ENCODE data around the gene ZCCHC3. TPM values are rescaled to one million over a fixed set of nuclear protein-coding genes. Genes with fewer than 3 reads are reported as not detected.
A peak's percentile ranks its signal among the peaks of the same experiment; 100 is the strongest.

ZCCHC3 gene
- total RNA-seq, 4 donors from 2014 or later = 13.3 to 29.9 (median 19.7) TPM

DNA sequence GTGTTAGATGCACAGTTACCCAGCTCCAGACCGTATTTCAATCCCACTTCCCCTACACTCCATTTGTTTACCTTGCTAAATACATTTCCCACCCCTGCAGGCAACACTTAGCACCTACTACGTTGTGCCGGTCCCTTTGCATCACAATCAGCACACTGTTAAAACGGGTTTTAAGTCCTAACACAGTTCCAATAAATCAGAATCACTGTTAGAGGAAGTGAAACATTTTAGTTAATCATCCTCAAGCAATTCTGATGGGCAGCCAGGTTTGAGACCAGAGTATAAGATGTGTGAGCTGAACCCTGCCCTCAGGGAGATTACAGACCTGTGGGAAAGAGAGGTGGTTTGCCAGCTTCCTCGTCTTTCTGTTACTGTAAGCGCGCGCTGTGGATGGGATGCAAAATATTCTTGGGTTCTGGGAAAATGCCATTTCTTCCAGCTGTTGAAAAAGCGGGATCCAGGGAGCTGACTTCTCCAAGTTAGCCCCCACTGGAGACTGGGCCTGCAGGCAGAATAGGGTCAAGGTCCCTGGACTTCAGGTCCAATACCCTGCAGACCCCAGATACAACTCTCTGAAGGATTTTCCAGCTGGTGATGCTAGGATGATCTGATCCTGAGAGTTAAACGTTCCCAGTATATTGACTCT lies 3.1 kb downstream of the ZCCHC3 start:
- TF ChIP-seq POLR2AphosphoS5 (IDR thresholded peaks at IDR 0.05) (no peak), EP300 (IDR thresholded peaks at IDR 0.05) (no peak), POLR2A (IDR thresholded peaks at IDR 0.05; ENCODE audit: low read depth) (no peak)
- TF ChIP-seq, protein P1, sequence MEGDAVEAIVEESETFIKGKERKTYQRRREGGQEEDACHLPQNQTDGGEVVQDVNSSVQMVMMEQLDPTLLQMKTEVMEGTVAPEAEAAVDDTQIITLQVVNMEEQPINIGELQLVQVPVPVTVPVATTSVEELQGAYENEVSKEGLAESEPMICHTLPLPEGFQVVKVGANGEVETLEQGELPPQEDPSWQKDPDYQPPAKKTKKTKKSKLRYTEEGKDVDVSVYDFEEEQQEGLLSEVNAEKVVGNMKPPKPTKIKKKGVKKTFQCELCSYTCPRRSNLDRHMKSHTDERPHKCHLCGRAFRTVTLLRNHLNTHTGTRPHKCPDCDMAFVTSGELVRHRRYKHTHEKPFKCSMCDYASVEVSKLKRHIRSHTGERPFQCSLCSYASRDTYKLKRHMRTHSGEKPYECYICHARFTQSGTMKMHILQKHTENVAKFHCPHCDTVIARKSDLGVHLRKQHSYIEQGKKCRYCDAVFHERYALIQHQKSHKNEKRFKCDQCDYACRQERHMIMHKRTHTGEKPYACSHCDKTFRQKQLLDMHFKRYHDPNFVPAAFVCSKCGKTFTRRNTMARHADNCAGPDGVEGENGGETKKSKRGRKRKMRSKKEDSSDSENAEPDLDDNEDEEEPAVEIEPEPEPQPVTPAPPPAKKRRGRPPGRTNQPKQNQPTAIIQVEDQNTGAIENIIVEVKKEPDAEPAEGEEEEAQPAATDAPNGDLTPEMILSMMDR (IDR thresholded peaks at IDR 0.05) = no peak
- intact Hi-C loops (cut with DNase I) = no loop called here
- Histone ChIP-seq H3K4me1 (peaks cover 41 to 47% (median 45%) of the 10 kb centered on the region in 4 donors), H3K9me3 (no peaks in the 10 kb centered on the region), H3K27me3 (no peaks in the 10 kb centered on the region), H3K36me3 (no peaks in the 10 kb centered on the region), H3K4me3 (peak overlapping the region; percentile 84 to 100 (median 90)), H3K27ac (replicated peaks in 1 of 4) (peak overlapping the region; percentile 45 to 98 (median 58))
- WGBS = 20% methylated on average over 6 of the region's 10 CpGs
- no peak for DNase-seq (ENCODE audit: extremely low spot score)

DNA sequence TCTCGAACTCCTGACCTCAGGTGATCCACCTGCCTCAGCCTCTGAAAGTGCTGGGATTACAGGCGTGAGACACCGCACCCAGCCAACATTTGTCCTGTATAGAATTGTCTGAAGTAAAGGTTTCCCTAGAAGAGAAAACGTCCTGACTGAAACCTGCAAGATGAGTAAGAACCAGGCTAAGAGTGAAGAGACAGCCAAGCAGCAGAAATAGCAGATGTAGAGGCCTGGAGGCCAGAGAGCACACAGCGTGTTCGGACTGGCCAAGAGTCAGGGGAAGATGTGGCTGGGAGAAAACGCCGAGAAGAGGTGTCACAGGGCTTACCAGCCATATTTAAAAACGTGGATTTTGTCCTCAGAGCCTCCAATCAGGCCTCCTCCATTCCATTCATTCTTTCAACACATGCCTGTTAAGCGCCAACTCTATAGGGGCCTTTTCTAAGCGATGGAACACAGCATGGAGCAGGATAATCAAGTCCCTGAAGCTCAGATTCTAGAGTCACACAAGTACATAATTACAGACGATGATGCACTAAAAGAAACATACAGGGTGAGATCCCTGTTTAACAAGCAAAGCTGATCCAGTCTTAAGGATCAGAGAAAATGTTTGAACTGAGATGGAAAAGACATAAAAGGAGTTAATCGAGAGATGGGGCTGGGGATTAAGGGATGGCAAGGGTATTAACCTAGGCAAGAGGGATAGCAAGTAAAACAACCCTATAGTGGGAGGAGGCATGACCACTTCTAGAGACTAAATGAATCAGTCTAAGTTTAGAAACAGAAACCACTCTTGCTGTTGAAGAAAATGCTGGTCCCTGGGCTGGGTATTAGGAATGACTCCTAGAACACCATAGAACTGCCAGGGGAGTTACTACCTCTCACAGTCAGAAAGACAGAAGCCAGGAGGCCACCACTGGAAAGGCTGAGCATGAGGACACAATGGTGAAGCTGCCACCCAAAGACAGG lies 4.8 kb downstream of the ZCCHC3 start:
- WGBS = 76% methylated on average over 13 of the region's 13 CpGs
- DNase-seq (ENCODE audit: extremely low spot score) = no peak
- H3K36me3 ChIP-seq = no peaks in the 10 kb centered on the region
- H3K27ac ChIP-seq (replicated peaks in 1 of 4) = peak overlapping the region in 2 of 4 donors; percentile 59 to 98
- no peaks in the 10 kb centered on the region for H3K9me3 ChIP-seq
- no peaks in the 10 kb centered on the region for H3K27me3 ChIP-seq
- no peak for TF ChIP-seq POLR2A (IDR thresholded peaks at IDR 0.05; ENCODE audit: low read depth)
- TF ChIP-seq, protein P1 (IDR thresholded peaks at IDR 0.05) = no peak
- TF ChIP-seq POLR2AphosphoS5 (IDR thresholded peaks at IDR 0.05) = no peak
- no peak for TF ChIP-seq EP300 (IDR thresholded peaks at IDR 0.05)
- H3K4me1 ChIP-seq = peaks cover 33 to 38% (median 36%) of the 10 kb centered on the region in 4 donors
- intact Hi-C loops (cut with DNase I) = no loop called here
- H3K4me3 ChIP-seq = no peak overlapping the region

DNA sequence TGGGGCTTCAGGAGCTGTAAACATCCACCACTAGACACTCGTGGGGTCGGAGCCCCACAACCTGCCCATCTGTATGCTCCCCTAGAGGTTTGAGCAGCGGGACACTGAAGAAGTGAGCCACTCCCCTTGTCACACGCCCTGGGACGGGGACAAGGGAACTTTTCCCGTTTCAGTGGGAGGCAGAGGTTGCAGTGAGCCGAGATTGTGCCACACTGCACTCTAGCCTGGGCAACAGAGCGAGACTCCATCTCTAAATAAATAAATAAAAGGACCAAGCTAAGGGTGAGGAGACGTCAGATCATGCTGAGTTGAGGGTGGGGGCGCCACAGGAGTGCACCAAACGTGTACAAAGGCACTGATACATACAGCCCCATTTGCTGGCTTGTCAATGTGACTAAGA lies 8.4 kb downstream of the ZCCHC3 start:
- WGBS = 75% methylated on average over 11 of the region's 11 CpGs
- DNase-seq (ENCODE audit: extremely low spot score) = no peak
- intact Hi-C loops (cut with DNase I) = no loop called here
- no peak for TF ChIP-seq EP300 (IDR thresholded peaks at IDR 0.05)
- no peak for TF ChIP-seq POLR2AphosphoS5 (IDR thresholded peaks at IDR 0.05)
- no peak for TF ChIP-seq POLR2A (IDR thresholded peaks at IDR 0.05; ENCODE audit: low read depth)
- TF ChIP-seq, protein P1 (IDR thresholded peaks at IDR 0.05) = no peak
- Histone ChIP-seq H3K36me3 (no peaks in the 10 kb centered on the region), H3K9me3 (no peaks in the 10 kb centered on the region), H3K27ac (replicated peaks in 1 of 4) (no peak overlapping the region), H3K4me1 (peaks cover 24 to 31% (median 28%) of the 10 kb centered on the region in 4 donors), H3K27me3 (no peaks in the 10 kb centered on the region), H3K4me3 (no peak overlapping the region)

DNA sequence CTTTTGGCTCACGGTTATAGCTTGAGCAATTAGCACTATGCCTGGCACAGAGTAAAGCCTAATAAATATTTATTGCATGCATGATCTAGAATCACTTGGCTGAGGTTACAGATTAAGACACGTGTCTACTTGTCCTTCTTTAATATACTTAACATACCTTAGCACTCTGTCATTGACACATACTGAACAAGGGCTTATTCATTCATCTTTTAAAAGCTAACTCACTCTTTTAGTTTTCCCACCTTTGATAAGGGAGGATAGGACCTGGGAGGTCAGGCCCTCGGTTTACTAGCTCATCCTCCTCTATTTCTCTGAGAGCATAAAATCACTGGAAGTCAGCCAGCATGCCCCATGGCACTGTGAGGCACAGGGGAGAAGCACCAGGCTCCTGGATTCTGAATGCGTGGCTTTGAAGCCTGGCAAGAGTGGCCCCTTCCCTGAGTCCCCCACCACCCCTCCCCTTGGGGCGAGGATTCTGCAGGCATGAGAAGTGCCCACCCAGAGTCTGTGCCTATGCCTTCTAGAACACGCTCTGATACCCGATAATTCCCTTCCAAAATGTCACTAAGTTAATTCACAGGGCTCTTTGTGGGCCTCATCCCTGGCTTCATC lies 11.2 kb downstream of the ZCCHC3 start:
- TF ChIP-seq, protein P1 (IDR thresholded peaks at IDR 0.05) = no peak
- TF ChIP-seq EP300 (IDR thresholded peaks at IDR 0.05) (no peak), POLR2A (IDR thresholded peaks at IDR 0.05; ENCODE audit: low read depth) (no peak), POLR2AphosphoS5 (IDR thresholded peaks at IDR 0.05) (no peak)
- intact Hi-C loops (cut with DNase I) = no loop called here
- H3K4me3 ChIP-seq = no peak overlapping the region
- WGBS = 76% methylated on average over 3 of the region's 7 CpGs
- no peaks in the 10 kb centered on the region for H3K36me3 ChIP-seq
- H3K27ac ChIP-seq (replicated peaks in 1 of 4) = peak overlapping the region; percentile 69 to 87 (median 83)
- no peaks in the 10 kb centered on the region for H3K9me3 ChIP-seq
- no peak for DNase-seq (ENCODE audit: extremely low spot score)
- H3K27me3 ChIP-seq = no peaks in the 10 kb centered on the region
- peaks cover 14 to 25% (median 18%) of the 10 kb centered on the region in 4 donors for H3K4me1 ChIP-seq

All from esophagus muscularis mucosa (tissue), 4 donors.